GM18526 (cell line): Measurements from ENCODE around the gene DDX10.

Source experiments
- POLR2A ChIP-seq: IDR thresholded peaks from 3 replicates; pipeline ENCODE4 v1.6.1; 2011; ENCODE audit not compliant: insufficient read length; ENCODE audit errors: extremely low read depth

DDX10 gene

DNA sequence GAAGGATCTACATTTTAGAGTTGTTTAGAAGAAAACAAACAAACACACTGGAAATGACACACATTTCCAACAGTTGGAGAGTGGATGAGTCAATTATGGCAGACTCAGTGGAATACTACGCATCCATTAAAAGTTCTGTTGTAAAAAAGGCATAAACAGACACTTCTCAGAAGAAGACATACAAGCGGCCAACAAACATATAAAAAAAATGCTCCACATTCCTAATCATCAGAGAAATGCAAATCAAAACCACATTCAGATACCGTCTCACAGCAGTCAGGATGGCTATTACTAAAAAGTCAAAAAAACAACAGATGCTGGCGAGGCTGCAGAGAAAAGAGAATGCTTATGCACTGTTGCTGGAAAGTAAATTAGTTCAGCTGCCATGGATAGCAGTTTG, 298.2 kb downstream of the DDX10 start:
- TF ChIP-seq POLR2A: no peak

DNA sequence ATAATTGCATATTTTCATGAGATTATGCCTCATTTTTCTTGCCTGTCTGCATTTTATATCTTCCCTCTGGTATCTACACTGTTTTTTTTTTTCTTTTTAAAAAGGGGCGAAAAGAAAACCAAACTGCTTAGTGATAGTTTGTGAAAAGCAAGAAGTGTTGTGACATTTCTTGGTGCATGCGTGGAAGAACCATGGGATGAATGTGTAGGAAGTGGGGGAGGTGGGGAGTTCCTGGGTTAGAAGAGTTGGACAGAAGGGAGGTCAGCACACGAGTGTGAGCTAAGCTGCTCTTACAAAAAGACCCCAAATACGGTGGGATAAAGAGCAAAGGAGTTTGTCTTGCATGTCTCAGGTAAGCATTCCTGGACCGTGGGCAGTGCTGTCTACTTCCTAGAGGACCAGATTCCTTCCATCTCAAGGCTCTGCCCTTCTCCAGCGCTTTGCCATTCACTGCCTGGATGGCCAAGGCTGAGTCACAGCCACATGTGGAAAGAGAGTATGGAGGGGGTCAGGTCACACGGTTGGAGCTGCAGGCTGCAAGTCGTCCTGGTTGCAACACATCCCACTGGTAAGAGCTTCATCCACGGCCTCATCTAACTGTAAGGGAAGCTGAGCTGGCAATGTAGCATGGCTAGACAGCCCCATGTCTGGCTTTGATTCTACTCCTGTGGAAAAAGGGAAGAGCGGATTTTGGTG, 300.6 kb downstream of the DDX10 start:
- TF ChIP-seq POLR2A: no peak

DNA sequence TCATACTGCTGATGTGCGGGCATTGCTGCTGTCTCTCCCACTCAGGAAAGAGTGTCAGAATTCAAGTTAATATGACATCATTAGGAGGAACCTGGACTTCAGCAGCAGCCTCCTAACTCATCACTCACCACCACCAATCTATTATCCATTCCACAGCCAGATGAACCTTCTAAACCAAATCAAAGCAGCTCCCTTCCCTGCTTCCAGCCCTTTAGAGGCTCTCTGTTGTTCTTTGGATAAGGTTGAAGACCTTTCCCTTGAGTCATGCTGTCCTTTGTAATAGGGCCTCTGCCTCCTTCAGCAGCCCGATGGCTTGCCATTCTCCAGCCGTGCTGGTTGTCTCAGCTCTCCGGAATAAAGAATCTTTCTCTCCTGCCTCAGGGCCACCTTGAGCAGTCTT, 301.3 kb downstream of the DDX10 start:
- no peak for TF ChIP-seq POLR2A

DNA sequence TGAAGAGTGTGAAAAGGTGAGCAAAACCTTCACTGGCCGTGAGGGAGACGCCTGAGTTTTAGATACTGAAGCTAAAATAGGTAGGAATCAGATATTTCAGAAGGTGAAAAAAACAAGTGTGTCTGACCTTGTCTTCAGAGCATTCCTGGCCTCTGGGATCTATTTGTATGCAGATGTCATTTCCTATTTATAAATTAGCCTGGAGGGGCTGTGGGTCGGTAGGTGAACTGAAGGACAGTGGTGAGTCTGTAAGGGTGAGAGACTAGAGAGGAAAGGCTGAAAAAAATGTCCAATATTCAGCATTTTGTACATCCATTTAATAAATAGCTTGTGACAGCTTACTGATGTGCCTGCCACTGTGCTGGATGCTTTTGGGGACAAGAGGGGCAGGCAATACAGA, 302.1 kb downstream of the DDX10 start:
- TF ChIP-seq POLR2A: no peak

DNA sequence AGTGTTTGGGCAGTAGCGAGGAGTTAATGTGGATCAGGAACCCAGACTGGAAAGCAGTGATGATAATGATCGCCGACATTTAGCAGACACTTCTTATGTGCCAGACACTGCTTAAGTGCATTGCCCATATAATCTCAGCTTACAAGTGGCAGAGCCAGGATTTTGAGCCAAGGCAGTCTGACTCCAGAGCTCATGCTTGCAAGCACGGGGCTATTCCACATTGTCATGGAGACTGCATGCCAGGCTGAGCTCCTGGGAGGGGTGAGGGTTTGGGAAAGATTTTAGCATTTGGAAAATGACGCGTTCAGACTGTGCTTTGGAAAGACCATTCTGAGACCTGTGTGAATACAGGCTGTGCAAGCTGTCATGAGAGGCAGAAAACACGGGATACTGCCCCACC, 302.7 kb downstream of the DDX10 start:
- TF ChIP-seq POLR2A: no peak

- no peak for TF ChIP-seq POLR2A
These were observed 305.5 kb downstream of the DDX10 start for GRCh38 chr11:108970221-108970991.

GRCh38 chr11:108973402-108974162, 308.7 kb downstream of the DDX10 start:
- TF ChIP-seq POLR2A: no peak

GRCh38 chr11:108975026-108975425, 310.2 kb downstream of the DDX10 start:
- no peak for TF ChIP-seq POLR2A

- TF ChIP-seq POLR2A: no peak
These were observed 310.8 kb downstream of the DDX10 start for GRCh38 chr11:108975641-108976071.

DNA sequence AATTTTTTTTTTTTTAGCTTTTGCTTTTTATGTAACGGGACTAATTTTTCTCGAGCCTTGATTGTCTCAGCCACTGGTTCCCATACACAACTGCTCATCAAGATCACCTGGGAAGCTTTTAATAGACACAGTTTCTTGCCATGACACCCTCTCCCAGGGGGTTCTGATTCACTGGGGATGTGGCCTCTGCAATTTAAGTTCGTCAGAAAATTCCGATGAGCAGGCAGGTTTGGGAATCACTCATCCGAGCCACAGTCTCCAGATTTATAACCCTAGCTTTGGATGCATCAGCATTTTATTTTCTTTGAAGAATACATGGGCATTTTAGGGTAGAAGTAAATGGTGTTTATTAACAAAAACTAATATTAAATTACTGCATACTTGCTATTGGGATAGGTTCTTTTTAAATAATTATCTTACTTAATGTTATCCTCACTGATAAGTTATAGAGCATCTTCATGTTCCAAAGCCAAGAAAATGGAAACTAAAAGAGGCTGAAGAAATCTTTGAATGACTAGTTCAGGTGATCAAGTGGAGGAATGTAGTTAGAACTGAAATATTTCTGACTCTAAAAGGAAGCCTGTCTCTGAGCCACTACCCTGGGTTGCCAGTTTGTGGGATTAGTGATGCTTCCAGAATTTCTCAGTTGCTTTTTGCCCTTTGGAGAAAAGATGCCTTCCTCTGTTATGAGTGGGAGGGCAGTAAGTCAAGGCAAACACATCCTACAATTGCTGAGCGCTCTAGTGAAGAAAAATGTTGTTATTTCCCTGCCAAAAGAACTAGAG, 319.0 kb downstream of the DDX10 start:
- TF ChIP-seq POLR2A: no peak

DNA sequence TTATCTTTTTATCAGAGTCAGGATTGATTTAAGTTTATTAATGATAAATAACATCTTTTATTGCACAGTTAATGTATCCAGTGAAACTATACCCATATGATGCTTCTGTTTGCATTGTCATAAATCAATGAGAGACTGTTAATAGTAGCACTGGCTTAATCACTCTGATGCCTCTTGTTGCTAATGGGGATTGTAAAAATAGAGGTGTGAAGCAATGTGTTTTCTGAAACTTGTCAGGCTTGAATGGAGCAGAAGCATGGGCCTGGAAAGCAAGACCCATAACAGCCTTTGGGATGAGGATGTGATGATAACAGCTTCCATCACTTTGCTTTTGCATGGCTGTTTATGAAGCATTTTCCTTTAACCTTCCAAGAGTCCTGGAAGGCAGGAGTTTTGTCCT, 319.7 kb downstream of the DDX10 start:
- TF ChIP-seq POLR2A: no peak

- no peak for TF ChIP-seq POLR2A
These were observed 320.5 kb downstream of the DDX10 start for GRCh38 chr11:108985236-108985944.

- no peak for TF ChIP-seq POLR2A
These were observed 321.0 kb downstream of the DDX10 start for GRCh38 chr11:108985945-108986279.
